Middle frontal gyrus (tissue), 1 donor: ENCODE measurements around the gene C10orf71.

Experiments used
- DNase-seq: peaks from one replicate; pipeline ENCODE4 v3.0.0-alpha.2; 2015; ENCODE audit warnings: low spot score; ENCODE audit errors: extremely low spot score

Gene C10orf71

DNA sequence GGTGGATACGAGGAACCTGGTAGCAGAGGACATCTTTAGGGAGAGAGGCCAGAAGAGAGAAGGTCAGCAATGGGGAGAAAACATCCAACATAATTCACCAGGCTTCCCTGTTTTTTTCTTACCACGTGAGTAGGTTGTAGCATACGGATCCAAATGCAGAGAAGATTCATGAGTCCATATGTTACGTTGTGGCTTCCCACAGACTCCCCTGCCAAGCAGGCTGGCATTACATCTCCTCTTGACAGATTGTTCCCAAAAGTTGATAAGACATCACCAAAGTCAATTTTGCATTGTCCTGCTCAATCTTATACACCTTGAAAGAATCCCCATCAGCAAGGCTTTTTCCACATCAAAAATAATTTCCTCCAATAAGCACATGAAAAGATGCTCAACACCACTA lies 57.2 kb downstream of the C10orf71 start:
- no peak for DNase-seq

GRCh38 chr10:49356944-49357343 lies 58.0 kb downstream of the C10orf71 start:
- DNase-seq: no peak

- DNase-seq: no peak
Measured at GRCh38 chr10:49357910-49358309, 58.9 kb downstream of the C10orf71 start.

DNA sequence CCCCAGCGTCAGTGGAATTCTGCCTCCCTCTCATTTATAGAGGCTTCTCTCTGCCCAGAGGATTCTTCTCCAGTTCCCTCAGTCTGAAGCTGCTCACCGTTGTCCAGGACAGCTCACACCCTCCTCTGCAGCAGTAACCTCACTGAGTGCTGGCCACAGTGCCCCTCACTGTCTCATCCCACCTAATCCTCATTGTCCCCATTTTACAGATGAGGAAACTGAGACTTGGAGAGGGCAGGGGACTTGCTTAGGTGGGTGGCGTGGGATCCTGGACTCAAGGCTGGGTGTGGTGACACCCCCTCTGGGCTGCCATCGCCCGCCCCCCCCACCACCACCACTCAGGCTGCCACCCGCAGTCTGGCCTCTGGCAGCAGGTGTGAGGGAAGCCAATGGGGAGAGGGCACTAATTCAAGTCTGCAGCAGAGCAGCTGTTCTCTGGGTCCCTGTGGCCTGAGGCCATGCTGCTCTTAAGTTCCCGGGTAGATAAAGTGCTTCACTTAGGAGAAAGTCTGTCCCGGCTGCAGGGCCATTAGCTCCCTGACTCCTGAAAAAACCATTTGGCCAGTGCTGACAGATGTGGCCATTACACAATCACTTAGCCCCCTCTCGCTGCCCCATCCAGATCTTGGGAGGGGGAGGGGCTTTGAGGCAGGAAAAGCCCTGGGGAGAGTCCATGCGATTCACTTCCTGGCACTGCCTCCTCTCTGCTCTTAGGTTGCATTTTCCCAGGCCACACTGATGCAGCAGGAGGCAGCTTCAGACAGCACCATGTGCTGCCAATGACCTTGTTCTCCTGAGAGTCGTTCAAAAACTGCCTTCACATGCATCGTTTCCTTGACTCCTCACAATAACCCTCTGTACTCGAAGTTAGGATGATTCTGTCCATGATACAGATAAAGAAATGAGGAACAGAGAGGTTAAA lies 60.6 kb downstream of the C10orf71 start:
- DNase-seq: no peak

- no peak for DNase-seq
Measured at GRCh38 chr10:49360271-49361177, 61.6 kb downstream of the C10orf71 start.

DNA sequence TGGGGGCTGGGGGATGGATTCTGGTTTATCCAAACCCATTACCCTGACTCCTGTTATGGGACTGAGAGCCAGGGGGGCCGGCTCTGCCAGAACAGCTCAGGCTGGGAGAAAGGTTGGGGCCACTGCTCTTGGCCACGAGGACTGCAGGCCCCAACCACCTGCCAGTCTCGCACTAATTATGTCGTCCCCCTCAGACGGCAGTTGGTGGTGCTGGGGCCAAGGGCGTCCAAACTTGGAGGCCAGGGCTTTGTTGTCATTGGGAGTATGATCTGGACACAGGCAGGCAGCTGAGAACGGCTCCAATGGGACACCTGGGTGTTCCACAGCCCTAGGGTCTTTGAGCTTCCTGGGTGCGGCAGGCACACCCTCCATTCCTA lies 62.2 kb downstream of the C10orf71 start:
- no peak for DNase-seq

- no peak for DNase-seq
Measured at GRCh38 chr10:49361735-49362568, 63.0 kb downstream of the C10orf71 start.

DNA sequence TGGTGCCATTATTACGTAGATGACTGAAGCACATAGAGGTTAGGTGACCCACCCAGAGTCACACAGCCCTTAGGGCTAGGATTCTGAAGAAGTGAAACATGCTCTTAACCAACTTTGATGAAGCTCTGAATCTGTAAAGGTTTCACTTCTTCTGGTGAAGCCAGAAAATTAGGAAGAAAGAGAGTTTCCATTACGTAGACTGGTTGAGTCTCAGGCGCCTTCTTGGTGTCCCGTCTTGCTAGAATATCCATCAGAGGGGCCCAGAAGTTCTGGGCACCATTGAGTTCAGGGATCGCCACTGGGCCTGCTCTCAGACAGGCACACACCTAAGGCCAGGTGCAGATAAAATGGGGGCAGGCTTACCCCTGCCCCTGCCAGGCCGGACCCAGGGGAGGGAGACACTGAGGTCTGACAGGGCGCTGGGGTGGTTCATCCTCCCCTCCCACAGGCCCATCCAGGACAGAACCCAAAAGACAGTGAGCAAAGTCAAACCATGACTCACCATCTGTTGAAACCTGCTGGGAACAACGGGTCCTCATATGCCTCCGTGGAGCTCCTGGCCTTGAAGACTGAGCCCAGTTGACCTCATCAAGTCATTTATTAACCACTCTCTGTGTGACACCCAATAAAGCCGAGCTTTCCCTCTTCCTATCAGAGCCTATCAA lies 63.8 kb downstream of the C10orf71 start:
- DNase-seq: no peak

DNA sequence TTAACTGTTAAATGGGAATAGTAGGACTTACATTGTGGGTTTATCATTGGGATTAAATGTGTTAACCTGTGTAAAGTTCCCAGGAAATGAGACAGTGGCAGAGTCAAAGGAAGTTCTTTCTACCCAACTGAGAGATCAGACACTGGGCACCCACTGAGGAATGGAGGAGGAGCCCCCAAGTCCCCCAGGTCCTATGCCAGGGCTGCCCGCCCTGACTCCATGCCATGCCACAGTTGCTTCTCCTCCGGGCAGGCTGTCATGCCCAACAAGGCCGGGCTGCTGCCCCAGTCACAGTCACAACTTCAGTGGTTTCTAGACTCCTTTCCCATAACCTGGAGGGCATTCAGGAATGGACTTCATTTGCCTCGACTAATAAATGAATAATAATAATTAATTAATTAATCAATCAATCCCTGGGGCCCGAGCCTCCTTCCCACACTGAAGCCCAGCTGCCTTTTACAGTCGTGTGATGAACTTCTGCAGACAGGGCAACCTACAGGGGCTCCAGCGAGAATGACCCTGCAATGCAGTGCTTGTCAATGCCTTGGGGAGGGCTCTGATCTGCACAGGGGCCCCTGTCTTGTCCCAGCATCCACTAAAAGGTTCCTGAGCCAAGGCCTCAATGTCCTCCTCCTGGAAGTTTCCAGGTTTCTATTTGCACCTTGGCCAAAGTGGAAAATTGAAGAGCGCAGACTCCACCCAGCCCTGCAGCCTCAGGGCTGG lies 64.5 kb downstream of the C10orf71 start:
- no peak for DNase-seq

DNA sequence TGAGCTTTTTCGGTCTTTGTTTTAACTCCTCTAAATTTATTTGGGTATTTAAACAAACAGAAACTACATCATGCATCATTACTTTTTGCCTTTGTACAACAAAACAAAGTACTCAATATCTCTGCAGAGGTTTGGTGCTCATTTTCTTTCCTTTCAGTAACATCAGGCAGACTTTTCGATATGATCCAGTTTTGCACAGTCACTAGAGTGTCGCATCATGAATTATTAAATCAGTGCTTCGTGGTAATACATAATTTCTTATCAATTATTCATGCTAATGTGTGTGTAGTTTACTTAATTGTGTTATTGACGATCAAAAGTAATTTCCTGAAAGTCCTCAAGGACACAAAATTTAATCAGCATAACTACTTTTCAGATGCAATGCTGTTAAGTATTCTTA lies 65.1 kb downstream of the C10orf71 start:
- no peak for DNase-seq

- DNase-seq: no peak
Measured at GRCh38 chr10:49364747-49365146, 65.8 kb downstream of the C10orf71 start.

DNA sequence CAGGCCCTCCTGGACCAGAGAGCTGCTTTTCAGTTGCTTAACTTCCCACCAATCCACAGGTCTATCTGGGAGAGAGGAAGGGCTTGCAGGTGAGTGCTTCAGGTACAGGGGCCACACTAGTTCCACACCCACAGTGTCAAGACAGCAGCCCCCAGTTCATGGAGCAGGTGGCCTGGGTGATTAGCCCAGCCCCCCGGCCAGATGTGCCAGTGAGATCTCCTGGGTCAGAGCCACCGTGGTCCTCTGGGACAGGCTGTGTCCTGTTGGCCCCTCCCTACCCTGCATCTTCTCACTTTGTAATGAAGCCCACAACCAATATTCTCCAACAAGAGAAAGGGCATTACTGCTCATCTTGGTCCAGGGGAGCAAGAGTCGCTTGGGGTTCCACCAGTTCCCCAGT lies 66.3 kb downstream of the C10orf71 start:
- DNase-seq: no peak

DNA sequence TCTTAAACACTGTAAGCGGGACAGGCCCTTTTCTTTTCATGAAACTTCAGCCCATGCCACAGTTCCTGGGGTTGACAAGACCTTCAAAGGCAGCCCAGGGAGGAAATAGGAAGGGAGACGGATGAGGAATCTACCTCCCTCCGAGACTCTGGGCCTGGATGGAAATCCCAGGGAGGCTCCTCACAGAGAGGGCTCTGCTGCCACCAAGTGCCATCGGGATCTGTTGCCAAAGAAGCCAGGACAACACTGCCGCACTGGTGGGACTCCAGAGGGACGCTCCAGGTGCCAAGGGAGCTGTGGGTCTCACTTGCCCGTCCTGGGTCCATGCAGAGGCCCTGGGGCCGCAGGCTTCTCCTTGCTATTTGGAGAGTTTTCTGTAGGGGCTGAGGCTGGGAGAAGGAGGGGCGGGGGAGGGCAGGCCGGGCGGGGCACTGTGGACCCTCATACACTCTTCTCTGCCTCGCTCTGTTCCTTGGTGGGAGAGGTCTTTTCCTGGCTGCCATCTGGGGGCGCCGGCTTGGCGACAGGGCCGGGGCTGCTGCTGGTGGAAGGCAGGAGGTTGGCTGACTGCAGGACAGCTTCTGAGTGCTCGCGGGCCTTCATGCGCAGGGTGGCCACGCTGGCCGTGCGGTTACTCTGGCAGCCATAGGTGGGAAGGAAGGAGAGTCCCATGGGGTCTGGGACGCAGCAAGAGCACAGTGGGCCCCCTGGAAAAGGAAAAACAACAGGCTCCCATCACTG lies 66.9 kb downstream of the C10orf71 start:
- no peak for DNase-seq

DNA sequence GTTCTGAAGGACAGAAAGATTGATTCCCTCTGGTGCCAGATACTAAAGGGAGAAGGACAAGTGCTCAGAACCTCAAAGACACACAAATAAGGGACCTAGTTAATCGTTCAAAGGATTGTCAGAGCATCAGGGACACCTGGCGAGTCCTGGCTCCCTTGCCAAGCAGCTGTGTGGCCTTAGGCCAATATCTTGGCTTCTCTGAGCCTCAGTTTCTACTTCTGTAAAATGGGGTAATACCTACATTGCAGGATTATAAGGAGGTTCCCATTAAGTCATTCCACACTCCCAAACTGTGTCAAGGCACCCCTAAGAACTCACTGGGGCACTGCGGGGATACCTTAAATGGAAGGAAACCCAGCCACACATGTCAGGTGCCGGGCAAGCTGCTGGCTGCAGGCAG lies 67.5 kb downstream of the C10orf71 start:
- no peak for DNase-seq

DNA sequence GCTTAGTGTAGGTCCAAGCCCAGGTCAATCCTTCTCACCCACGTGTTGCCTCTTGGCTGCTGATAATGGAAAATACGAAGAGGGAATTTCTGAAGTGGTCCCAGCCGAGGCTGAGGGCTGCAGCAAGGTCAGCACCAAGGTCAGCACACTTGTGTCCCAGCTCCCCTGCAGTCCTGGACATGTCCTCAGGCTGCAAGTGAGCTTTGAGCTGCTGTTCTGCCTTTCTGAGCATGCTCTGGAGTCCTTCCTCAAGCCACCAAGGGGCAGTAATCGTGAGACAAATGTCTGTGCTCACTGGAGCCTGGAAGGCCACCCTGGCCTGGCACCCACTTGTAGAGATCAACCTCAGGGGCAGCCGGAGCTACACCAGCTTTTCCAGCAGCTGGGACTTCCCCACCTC lies 68.6 kb downstream of the C10orf71 start:
- DNase-seq: no peak

DNA sequence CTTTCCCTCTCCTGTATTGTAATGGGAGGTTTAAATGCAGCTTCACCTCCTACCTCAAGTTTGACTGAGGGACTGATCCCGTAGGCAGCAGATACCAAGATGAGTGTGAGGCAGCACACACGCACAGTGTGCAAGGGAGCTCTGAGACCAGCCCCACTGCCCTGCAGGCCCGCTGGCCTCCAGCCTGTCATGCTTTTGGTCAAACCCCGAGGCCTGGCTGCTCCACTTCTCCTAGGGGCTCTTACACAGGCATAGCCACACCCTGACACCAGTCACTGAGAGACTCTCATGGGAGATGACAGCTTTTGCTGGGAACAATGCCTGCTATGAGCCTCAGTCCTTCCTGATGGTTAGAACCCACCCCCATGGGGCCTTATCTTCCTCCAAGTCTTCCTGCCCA lies 69.3 kb downstream of the C10orf71 start:
- DNase-seq: no peak

GRCh38 chr10:49369216-49370162 lies 70.5 kb downstream of the C10orf71 start:
- DNase-seq: no peak

- no peak for DNase-seq
Measured at GRCh38 chr10:49370326-49371100, 71.5 kb downstream of the C10orf71 start.
